ENCODE data around the gene HS3ST6.
"Not testable (repeated sequence)": the region's sequence is repeated elsewhere in the genome, so short reads cannot be mapped to it uniquely, and the experiment has no call there.

The HS3ST6 gene

GRCh38 chr16:1876066-1876465 lies 42.1 kb downstream of the HS3ST6 start:
- DNase-seq: not testable (repeated sequence)

GRCh38 chr16:1874854-1875253 lies 43.4 kb downstream of the HS3ST6 start:
- DNase-seq: no peak

DNA sequence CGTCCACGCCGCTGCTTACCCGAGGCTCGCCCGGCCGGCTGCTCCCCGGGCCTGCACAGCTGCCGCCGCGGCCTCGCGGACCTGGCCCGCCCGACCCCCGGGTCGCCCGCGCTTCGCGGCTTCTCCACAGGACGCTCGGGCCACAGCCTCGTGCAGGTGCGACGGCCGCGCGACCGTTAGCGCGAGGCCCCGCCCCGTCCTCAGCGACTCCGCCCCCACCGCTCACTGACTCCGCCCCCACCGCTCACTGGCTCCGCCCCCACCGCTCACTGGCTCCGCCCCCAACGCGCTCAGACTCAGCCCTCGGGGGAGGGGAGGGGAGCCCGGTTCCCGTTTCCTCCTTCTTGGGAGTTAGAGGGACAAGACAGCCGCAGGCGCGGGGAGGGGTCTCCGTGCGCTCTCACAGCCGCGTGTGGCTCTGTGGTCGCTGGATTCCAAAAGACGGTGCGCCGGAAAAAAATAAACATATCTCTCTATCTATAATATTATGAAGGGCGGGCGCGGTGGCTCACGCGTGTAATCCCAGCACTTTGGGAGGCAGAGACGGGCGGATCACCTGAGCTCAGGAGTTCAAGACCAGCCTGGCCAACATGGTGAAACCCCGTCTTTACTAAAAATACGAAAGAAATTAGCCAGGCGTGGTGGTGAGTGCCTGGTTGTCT lies 46.1 kb downstream of the HS3ST6 start, which contains the start of gene MEIOB:
TSS of gene MEIOB (minus strand) at position 191 of the 662 bp plus-strand sequence. CDS start 3,989 bp downstream, outside the sequence.
- peak; percentile 31 for DNase-seq

DNA sequence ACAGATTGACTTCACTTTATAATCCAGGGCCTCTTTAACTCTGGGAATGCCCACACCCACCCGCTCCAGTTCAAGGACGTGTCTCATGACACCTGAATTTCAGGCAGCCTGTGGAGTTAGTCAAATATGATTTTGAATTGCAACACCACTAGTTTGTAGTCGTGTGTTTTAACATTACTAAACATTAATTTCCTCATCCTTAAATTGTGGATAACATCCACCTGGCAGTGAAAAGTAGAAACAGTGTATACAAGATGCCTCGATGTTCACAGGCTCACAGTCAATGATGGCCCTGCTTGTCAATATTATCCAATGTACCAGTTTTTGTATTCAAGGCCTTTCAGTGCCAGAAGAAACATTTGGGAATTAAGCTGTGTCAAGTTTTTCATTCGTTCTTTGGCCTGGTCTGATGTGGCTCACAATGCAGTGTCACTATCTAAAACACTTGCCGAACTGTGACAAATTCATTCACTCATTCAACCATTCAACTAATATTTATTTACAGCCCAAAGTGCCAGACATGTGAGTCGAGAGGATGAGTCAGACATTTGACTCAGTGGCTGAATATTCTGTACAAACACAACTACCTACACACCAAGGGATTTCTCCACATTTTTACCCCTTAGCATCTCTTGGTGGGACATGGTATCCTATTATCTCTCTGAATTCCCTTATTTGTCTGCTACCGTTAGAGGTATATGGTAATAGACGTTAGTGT lies 47.7 kb downstream of the HS3ST6 start:
- no peak for DNase-seq

- no peak for DNase-seq
Measured at GRCh38 chr16:1865902-1866690, 52.1 kb downstream of the HS3ST6 start.

DNA sequence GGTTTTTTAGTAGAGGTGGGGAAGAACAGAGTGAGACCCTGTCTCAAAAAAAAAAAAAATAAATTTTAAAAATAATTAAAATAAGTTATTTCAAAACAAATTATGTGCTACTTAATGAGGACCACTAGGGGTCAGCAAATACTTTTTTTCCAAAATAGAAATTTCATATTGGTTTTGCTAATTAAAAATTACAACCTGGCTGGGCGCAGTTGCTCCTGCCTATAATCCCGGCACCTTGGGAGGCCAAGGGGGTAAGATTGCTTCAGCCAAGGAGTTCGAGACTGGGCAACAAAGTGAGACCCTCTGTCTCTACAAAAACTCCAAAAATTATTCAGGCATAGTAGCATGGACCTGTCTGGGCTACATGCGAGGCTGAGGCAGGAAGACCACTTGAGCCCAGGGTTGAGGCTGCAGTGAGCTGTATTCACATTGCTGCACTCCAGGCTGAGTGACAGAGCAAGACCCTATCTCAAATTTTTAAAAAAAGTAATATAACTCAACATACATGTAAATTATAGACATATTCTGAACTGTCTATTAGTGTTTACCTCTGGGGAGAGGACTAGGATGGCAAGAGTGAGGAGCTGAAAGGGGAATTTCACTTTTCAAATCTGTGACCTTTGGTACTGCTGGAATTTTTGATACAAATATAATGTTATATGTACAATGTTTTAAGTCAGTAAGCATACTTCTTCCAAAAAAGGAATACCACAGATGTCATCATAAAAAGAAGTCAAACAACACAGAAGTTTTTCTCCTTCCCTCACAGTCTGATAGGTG lies 54.3 kb downstream of the HS3ST6 start:
- no peak for DNase-seq

DNA sequence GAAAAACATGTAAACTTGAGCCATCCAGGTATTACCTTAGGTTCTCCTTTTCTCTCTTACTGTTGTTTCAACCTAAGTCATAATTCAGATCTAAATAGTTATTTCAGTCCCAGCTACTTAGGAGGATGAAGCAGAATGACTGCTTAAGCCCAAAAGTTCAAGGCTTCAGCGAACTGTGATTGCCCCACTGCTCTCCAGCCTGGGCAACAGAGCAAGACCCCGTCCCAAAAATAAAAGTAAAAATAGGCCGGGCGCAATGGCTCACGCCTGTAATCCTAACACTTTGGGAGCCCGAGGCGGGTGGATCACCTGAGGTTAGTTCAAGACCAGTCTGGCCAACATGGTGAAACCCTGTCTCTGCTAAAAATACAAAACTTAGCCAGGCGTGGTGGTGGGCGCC lies 55.8 kb downstream of the HS3ST6 start:
- no peak for DNase-seq

- no peak for DNase-seq
Measured at GRCh38 chr16:1861730-1862129, 56.5 kb downstream of the HS3ST6 start.
